WTC11 (cell line): ENCODE results near the gene ZBTB16.

Source experiments
- CBFB ChIP-seq: sonication (generic); formaldehyde crosslinking; IDR thresholded peaks from 2 replicates; pipeline ENCODE4 v1.8.1; 2022; ENCODE audit warnings: mild to moderate bottlenecking, low read depth, missing genetic modification reagents
- CREM ChIP-seq: sonication (generic); formaldehyde crosslinking; IDR thresholded peaks from 2 replicates; pipeline ENCODE4 v1.8.1; 2022; ENCODE audit warnings: mild to moderate bottlenecking, missing genetic modification reagents, moderate library complexity
- CTCF ChIP-seq: fragments of 200-600 bp; IDR thresholded peaks from 2 replicates; pipeline ENCODE4 v1.8.0; 2022; ENCODE audit warnings: antibody characterized with exemption
- FOXP1 ChIP-seq: sonication (generic); formaldehyde crosslinking; IDR thresholded peaks from 2 replicates; pipeline ENCODE4 v1.8.0; 2022; ENCODE audit warnings: missing genetic modification reagents, mild to moderate bottlenecking, moderate library complexity, borderline replicate concordance
- JUN ChIP-seq: sonication (generic); formaldehyde crosslinking; IDR thresholded peaks from 2 replicates; pipeline ENCODE4 v1.8.0; 2023; ENCODE audit warnings: mild to moderate bottlenecking, missing genetic modification reagents
- TEAD1 ChIP-seq: sonication (generic); formaldehyde crosslinking; IDR thresholded peaks from 2 replicates; pipeline ENCODE4 v1.8.0; 2022; ENCODE audit warnings: mild to moderate bottlenecking, missing genetic modification reagents
- TP53 ChIP-seq: sonication (generic); formaldehyde crosslinking; IDR thresholded peaks from 2 replicates; pipeline ENCODE4 v1.8.1; 2023; ENCODE audit warnings: mild to moderate bottlenecking, missing genetic modification reagents

- no peak for TF ChIP-seq CTCF
- TF ChIP-seq JUN (CRISPR knock-in tag), result no peak
- TF ChIP-seq FOXP1, result no peak
- no peak for TF ChIP-seq TEAD1 (CRISPR knock-in tag)
- TF ChIP-seq CBFB (CRISPR knock-in tag), result no peak
- TF ChIP-seq CREM (CRISPR knock-in tag), result no peak
- TF ChIP-seq TP53 (CRISPR knock-in tag), result no peak
These were observed 104.4 kb downstream of the ZBTB16 start for GRCh38 chr11:114163830-114164401.
